ENCODE results near the gene C1orf226. TPM values are rescaled to one million over a fixed set of nuclear protein-coding genes. Genes with fewer than 3 reads are reported as not detected.
A peak's percentile ranks its signal among the peaks of the same experiment; 100 is the strongest.

The C1orf226 gene
- total RNA-seq, 1 experiment from 2014 or later = 7.7 TPM

- intact Hi-C loops (cut with micrococcal nuclease) = no loop called here
Observed at GRCh38 chr1:162373541-162374260, 7.8 kb upstream of the C1orf226 start.

DNA sequence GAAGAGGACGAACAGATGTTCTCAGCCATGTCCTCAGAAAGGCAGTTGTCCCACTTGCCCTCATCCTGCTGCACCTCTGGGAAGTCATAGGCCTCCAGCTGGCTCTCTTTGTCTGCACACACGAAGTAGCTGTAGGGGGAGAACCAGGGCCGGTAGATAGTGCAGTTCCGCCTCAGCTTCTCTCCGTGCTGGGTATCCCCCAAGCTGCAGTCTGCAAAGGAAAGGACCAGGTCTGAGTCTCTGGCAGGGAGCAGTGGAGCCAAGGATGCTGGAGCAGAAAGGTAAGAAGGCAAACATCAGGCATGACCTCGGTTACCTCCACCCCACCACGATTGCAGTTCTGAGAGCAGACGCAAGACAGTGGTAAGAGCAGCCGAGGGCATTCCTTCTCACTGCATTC is 7.1 kb upstream of the C1orf226 start:
- ATAC-seq (no peak), DNase-seq (ENCODE audit: low read depth, low spot score) (no peak)
- ChIA-PET RAD21 (ENCODE audit: low non-redundant PET in 1 of 2, low total read pairs in 2 of 2, uncharacterized antibody in 2 of 2, unreplicated experiment in 2 of 2) (no interaction called here), CTCF (no interaction called here), POLR2A (no interaction called here)
- H3K4me3 ChIP-seq (replicated peaks in 1 of 2; ENCODE audit: low read depth in 1 of 2, low read length in 2 of 2) = 0 out of 4 replicates have a peak overlapping the region, but pooled peaks of 1 of the 2 experiments have one; percentile 12
- no TSS peak for BruUV-seq (replicated peaks)
- peaks cover 13 to 27% of the 10 kb centered on the region in 2 experiments for H3K4me1 ChIP-seq (ENCODE audit: control insufficient read depth in 1 of 2, insufficient read depth in 2 of 2, low read length in 2 of 2)
- TF ChIP-seq EGR1 (IDR thresholded peaks at IDR 0.05; ENCODE audit: low read depth) = no peak
- TF ChIP-seq, protein P1, sequence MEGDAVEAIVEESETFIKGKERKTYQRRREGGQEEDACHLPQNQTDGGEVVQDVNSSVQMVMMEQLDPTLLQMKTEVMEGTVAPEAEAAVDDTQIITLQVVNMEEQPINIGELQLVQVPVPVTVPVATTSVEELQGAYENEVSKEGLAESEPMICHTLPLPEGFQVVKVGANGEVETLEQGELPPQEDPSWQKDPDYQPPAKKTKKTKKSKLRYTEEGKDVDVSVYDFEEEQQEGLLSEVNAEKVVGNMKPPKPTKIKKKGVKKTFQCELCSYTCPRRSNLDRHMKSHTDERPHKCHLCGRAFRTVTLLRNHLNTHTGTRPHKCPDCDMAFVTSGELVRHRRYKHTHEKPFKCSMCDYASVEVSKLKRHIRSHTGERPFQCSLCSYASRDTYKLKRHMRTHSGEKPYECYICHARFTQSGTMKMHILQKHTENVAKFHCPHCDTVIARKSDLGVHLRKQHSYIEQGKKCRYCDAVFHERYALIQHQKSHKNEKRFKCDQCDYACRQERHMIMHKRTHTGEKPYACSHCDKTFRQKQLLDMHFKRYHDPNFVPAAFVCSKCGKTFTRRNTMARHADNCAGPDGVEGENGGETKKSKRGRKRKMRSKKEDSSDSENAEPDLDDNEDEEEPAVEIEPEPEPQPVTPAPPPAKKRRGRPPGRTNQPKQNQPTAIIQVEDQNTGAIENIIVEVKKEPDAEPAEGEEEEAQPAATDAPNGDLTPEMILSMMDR (IDR thresholded peaks at IDR 0.05 in 2 of 3, conservative IDR thresholded peaks at IDR 0.05 in 1 of 3; ENCODE audit: borderline replicate concordance in 1 of 3, insufficient read depth in 1 of 3, low read depth in 2 of 3, low read length in 2 of 3) = no peak
- TF ChIP-seq SIN3A (IDR thresholded peaks at IDR 0.05; ENCODE audit: low read depth) = no peak
- no peak for TF ChIP-seq POLR2A (IDR thresholded peaks at IDR 0.05; ENCODE audit: borderline replicate concordance, extremely low read depth, insufficient read depth, insufficient read length)
- TF ChIP-seq ELF1 (IDR thresholded peaks at IDR 0.05; ENCODE audit: borderline replicate concordance, low read depth) = no peak
- TF ChIP-seq ZNF274 (IDR thresholded peaks at IDR 0.05; ENCODE audit: low read depth, low read length) = no peak
- no peak for TF ChIP-seq CEBPB (IDR thresholded peaks at IDR 0.05; ENCODE audit: low read depth)
- no peaks in the 10 kb centered on the region for H3K9me3 ChIP-seq (ENCODE audit: control insufficient read depth in 1 of 2, insufficient read depth in 1 of 2, low read depth in 1 of 2, low read length in 2 of 2)
- H3K36me3 ChIP-seq (ENCODE audit: control insufficient read depth in 1 of 2, insufficient read depth in 2 of 2, low read length in 2 of 2) = no peaks in the 10 kb centered on the region
- H4K20me1 ChIP-seq (ENCODE audit: insufficient read depth) = no peaks in the 10 kb centered on the region
- intact Hi-C loops (cut with micrococcal nuclease) = no loop called here
- no peak overlapping the region for H2AFZ ChIP-seq (ENCODE audit: low read depth, low read length, poor library complexity, severe bottlenecking)
- H3K9me2 ChIP-seq (ENCODE audit: insufficient read depth) = no peaks in the 10 kb centered on the region
- no peaks in the 10 kb centered on the region for H3K79me2 ChIP-seq (ENCODE audit: insufficient read depth, low read length)
- peak overlapping the region; percentile 69 for H3K4me2 ChIP-seq (ENCODE audit: low read length)
- no peak overlapping the region for H3K27ac ChIP-seq (ENCODE audit: low read depth, low read length)
- no peak overlapping the region for H3K9ac ChIP-seq (ENCODE audit: low read length)
- no peaks in the 10 kb centered on the region for H3K27me3 ChIP-seq (ENCODE audit: insufficient read depth, low read length)

More at GRCh38 chr1:162373541-162374260, 7.8 kb upstream of the C1orf226 start:
- Histone ChIP-seq H3K27ac (ENCODE audit: low read depth, low read length) (no peak overlapping the region), H4K20me1 (ENCODE audit: insufficient read depth) (no peaks in the 10 kb centered on the region), H3K4me2 (ENCODE audit: low read length) (peak overlapping the region; percentile 69), H3K9ac (ENCODE audit: low read length) (no peak overlapping the region), H2AFZ (ENCODE audit: low read depth, low read length, poor library complexity, severe bottlenecking) (no peak overlapping the region), H3K4me3 (replicated peaks in 1 of 2; ENCODE audit: low read depth in 1 of 2, low read length in 2 of 2) (0 out of 4 replicates have a peak overlapping the region, but pooled peaks of 1 of the 2 experiments have one; percentile 12), H3K79me2 (ENCODE audit: insufficient read depth, low read length) (no peaks in the 10 kb centered on the region), H3K4me1 (ENCODE audit: control insufficient read depth in 1 of 2, insufficient read depth in 2 of 2, low read length in 2 of 2) (peaks cover 13 to 27% of the 10 kb centered on the region in 2 experiments), H3K36me3 (ENCODE audit: control insufficient read depth in 1 of 2, insufficient read depth in 2 of 2, low read length in 2 of 2) (no peaks in the 10 kb centered on the region), H3K9me3 (ENCODE audit: control insufficient read depth in 1 of 2, insufficient read depth in 1 of 2, low read depth in 1 of 2, low read length in 2 of 2) (no peaks in the 10 kb centered on the region), H3K27me3 (ENCODE audit: insufficient read depth, low read length) (no peaks in the 10 kb centered on the region), H3K9me2 (ENCODE audit: insufficient read depth) (no peaks in the 10 kb centered on the region)
- ATAC-seq (peak; percentile 93), DNase-seq (ENCODE audit: low read depth, low spot score) (peak; percentile 58)
- ChIA-PET RAD21 (ENCODE audit: low non-redundant PET in 1 of 2, low total read pairs in 2 of 2, uncharacterized antibody in 2 of 2, unreplicated experiment in 2 of 2) (no interaction called here), CTCF (no interaction called here), POLR2A (no interaction called here)
- BruUV-seq (replicated peaks) = no TSS peak
- TF ChIP-seq FOSL1 (IDR thresholded peaks at IDR 0.05; ENCODE audit: low read depth) = peak; percentile 24; the same call in 1 of the 2 replicates
- TF ChIP-seq ZNF274 (IDR thresholded peaks at IDR 0.05; ENCODE audit: low read depth, low read length) = no peak
- TF ChIP-seq MAX (IDR thresholded peaks at IDR 0.05) = no peak

Data from HCT116 (cell line).